WTC11 (cell line): Measurements from ENCODE around the gene PHLDB2. TPM values are rescaled to one million over a fixed set of nuclear protein-coding genes. Genes with fewer than 3 reads are reported as not detected.

Source experiments
- ATAC-seq: fragments of 200-7000 bp; cut with Tn5 transposase; 2 replicates; pipeline ENCODE4 v1.10.0; 2021; ENCODE audit warnings: mild to moderate bottlenecking, moderate library complexity
- CTCF ChIA-PET: fragments of 300-600 bp; sonication (Branson Sonifier 250); formaldehyde crosslinking; loops from one replicate; lab custom pipeline; 2021; ENCODE audit warnings: antibody characterized with exemption; lab: Charles Lee
- POLR2A ChIA-PET: fragments of 350-600 bp; sonication (Branson Sonifier 250); formaldehyde crosslinking; loops from one replicate; lab custom pipeline; 2021; ENCODE audit warnings: antibody characterized with exemption; lab: Charles Lee
- DNase-seq: peaks from one replicate; pipeline ENCODE4 v3.0.0; 2021; ENCODE audit warnings: low spot score
- H3K27ac Mint-ChIP-seq: 2 replicates; pipeline ENCODE4 v1.8.0; 2021; ENCODE audit warnings: mixed read lengths
- H3K27me3 Mint-ChIP-seq: 2 replicates; pipeline ENCODE4 v1.8.0; 2021; ENCODE audit warnings: low read depth, mild to moderate bottlenecking, moderate library complexity, mixed read lengths
- H3K36me3 Mint-ChIP-seq: 2 replicates; pipeline ENCODE4 v1.8.0; 2021; ENCODE audit warnings: mixed read lengths
- H3K4me1 Mint-ChIP-seq: 2 replicates; pipeline ENCODE4 v1.8.0; 2022; ENCODE audit warnings: mixed read lengths
- H3K4me3 Mint-ChIP-seq: 2 replicates; pipeline ENCODE4 v1.8.0; 2021; ENCODE audit warnings: mild to moderate bottlenecking, moderate library complexity, mixed read lengths
- H3K9me3 Mint-ChIP-seq: 2 replicates; pipeline ENCODE4 v1.8.0; 2021; ENCODE audit warnings: mixed read lengths
- ATF1 ChIP-seq: sonication (generic); formaldehyde crosslinking; IDR thresholded peaks from 2 replicates; pipeline ENCODE4 v1.8.1; 2023; ENCODE audit warnings: mild to moderate bottlenecking, moderate library complexity, missing genetic modification reagents
- ATF6 ChIP-seq: sonication (generic); formaldehyde crosslinking; IDR thresholded peaks from 2 replicates; pipeline ENCODE4 v1.8.1; 2023; ENCODE audit warnings: mild to moderate bottlenecking, missing genetic modification reagents
- CREB1 ChIP-seq: sonication (generic); formaldehyde crosslinking; IDR thresholded peaks from 2 replicates; pipeline ENCODE4 v1.8.0; 2023; ENCODE audit warnings: mild to moderate bottlenecking, missing genetic modification reagents
- ELF4 ChIP-seq: sonication (generic); formaldehyde crosslinking; IDR thresholded peaks from 2 replicates; pipeline ENCODE4 v1.8.1; 2022; ENCODE audit warnings: low read depth, mild to moderate bottlenecking, moderate library complexity, missing genetic modification reagents
- ESRRA ChIP-seq: sonication (generic); formaldehyde crosslinking; IDR thresholded peaks from 2 replicates; pipeline ENCODE4 v1.8.1; 2022; ENCODE audit warnings: mild to moderate bottlenecking, missing genetic modification reagents, borderline replicate concordance
- MYBL2 ChIP-seq: sonication (generic); formaldehyde crosslinking; IDR thresholded peaks from 2 replicates; pipeline ENCODE4 v1.8.1; 2023; ENCODE audit warnings: mild to moderate bottlenecking, moderate library complexity, missing genetic modification reagents
- NFE2L1 ChIP-seq: sonication (generic); formaldehyde crosslinking; IDR thresholded peaks from 2 replicates; pipeline ENCODE4 v1.8.1; 2023; ENCODE audit warnings: missing genetic modification reagents
- NFYB ChIP-seq: sonication (generic); formaldehyde crosslinking; conservative IDR thresholded peaks from 2 replicates; pipeline ENCODE4 v1.8.0; 2022; ENCODE audit warnings: low read depth, missing genetic modification reagents
- NR1H2 ChIP-seq: sonication (generic); formaldehyde crosslinking; IDR thresholded peaks from 2 replicates; pipeline ENCODE4 v1.9.0; 2021; ENCODE audit warnings: mild to moderate bottlenecking, moderate library complexity, missing genetic modification reagents
- PRDM15 ChIP-seq: sonication (generic); formaldehyde crosslinking; IDR thresholded peaks from 2 replicates; pipeline ENCODE4 v1.8.0; 2022; ENCODE audit warnings: missing genetic modification reagents
- TCF7 ChIP-seq: sonication (generic); formaldehyde crosslinking; IDR thresholded peaks from 2 replicates; pipeline ENCODE4 v1.8.0; 2022; ENCODE audit warnings: mild to moderate bottlenecking, low read depth, missing genetic modification reagents, moderate library complexity
- ZBTB43 ChIP-seq: sonication (generic); formaldehyde crosslinking; IDR thresholded peaks from 2 replicates; pipeline ENCODE4 v1.8.1; 2023; ENCODE audit warnings: mild to moderate bottlenecking, missing genetic modification reagents
- ZNF138 ChIP-seq: sonication (generic); formaldehyde crosslinking; conservative IDR thresholded peaks from 2 replicates; pipeline ENCODE4 v1.8.1; 2022; ENCODE audit warnings: mild to moderate bottlenecking, moderate library complexity, missing genetic modification reagents
- total RNA-seq: library from RNA; stranded (reverse); gene quantifications from 3 replicates; pipeline ENCODE4 v1.2.3, GENCODE V29; 2021
- TF ChIP-seq, protein P1 (sequence below): sonication (generic); formaldehyde crosslinking; IDR thresholded peaks from 2 replicates; pipeline ENCODE4 v1.8.1; 2023; ENCODE audit warnings: mild to moderate bottlenecking, missing genetic modification reagents, borderline replicate concordance

PHLDB2 gene
- total RNA-seq, 1 experiment from 2014 or later: 40.3 TPM

GRCh38 chr3:111857474-111857873 is 1.6 kb upstream of the PHLDB2 start:
- ATAC-seq (no peak), DNase-seq (no peak)
- H3K36me3 Mint-ChIP-seq: no peaks in the 10 kb centered on the region
- H3K4me1 Mint-ChIP-seq: peaks cover 49% of the 10 kb centered on the region
- peaks cover 23% of the 10 kb centered on the region for H3K27me3 Mint-ChIP-seq
- no peaks in the 10 kb centered on the region for H3K9me3 Mint-ChIP-seq
- ChIA-PET POLR2A (no interaction called here), CTCF (no interaction called here)
- no peak overlapping the region; the same call in 1 of the 2 replicates for H3K4me3 Mint-ChIP-seq
- TF ChIP-seq ZNF138 (CRISPR knock-in tag) (no peak), NR1H2 (CRISPR knock-in tag) (no peak), NFYB (CRISPR knock-in tag) (no peak), ESRRA (CRISPR knock-in tag) (no peak)
- no peak overlapping the region for H3K27ac Mint-ChIP-seq

DNA sequence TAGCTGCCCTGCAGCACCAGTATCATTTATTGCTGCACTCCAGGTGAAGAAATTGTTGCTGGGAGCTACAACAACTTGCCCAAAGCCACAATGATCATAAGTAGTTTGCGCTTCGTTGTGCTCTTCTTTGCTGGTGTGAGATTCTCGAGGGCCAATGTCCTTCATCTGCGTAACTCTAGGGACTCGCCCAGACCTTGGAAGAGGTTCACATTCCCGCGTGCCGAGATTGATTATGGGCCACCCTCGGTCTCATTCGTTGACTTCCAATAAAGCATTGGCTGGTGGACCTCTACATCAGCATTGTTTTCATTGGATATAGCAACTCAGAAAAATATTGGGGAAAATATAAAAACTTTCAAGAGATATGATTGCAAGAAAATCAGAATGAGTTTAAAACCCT is 423 bp upstream of the PHLDB2 start:
- peaks cover 23% of the 10 kb centered on the region for H3K27me3 Mint-ChIP-seq
- DNase-seq (no peak), ATAC-seq (no peak)
- peaks cover 56% of the 10 kb centered on the region for H3K4me1 Mint-ChIP-seq
- ChIA-PET CTCF (interaction anchor here (0.8 to 3.1 kb wide), 6 partner anchors 24 to 143 kb away, joined by 3 to 33 read pairs (median 6); no protein-coding TSS in a partner anchor), POLR2A (no interaction called here)
- peak overlapping the region; percentile 73 for H3K27ac Mint-ChIP-seq
- peak overlapping the region; percentile 96 for H3K4me3 Mint-ChIP-seq
- no peaks in the 10 kb centered on the region for H3K36me3 Mint-ChIP-seq
- H3K9me3 Mint-ChIP-seq: no peaks in the 10 kb centered on the region
- no peak for TF ChIP-seq NFE2L1 (CRISPR knock-in tag)
- TF ChIP-seq ZBTB43 (CRISPR knock-in tag): no peak
- TF ChIP-seq ATF6: no peak
- no peak for TF ChIP-seq ELF4 (CRISPR knock-in tag)
- TF ChIP-seq TCF7 (CRISPR knock-in tag): no peak
- TF ChIP-seq CREB1: no peak
- TF ChIP-seq PRDM15: no peak
- no peak for TF ChIP-seq ATF1 (CRISPR knock-in tag)
- TF ChIP-seq, protein P1, sequence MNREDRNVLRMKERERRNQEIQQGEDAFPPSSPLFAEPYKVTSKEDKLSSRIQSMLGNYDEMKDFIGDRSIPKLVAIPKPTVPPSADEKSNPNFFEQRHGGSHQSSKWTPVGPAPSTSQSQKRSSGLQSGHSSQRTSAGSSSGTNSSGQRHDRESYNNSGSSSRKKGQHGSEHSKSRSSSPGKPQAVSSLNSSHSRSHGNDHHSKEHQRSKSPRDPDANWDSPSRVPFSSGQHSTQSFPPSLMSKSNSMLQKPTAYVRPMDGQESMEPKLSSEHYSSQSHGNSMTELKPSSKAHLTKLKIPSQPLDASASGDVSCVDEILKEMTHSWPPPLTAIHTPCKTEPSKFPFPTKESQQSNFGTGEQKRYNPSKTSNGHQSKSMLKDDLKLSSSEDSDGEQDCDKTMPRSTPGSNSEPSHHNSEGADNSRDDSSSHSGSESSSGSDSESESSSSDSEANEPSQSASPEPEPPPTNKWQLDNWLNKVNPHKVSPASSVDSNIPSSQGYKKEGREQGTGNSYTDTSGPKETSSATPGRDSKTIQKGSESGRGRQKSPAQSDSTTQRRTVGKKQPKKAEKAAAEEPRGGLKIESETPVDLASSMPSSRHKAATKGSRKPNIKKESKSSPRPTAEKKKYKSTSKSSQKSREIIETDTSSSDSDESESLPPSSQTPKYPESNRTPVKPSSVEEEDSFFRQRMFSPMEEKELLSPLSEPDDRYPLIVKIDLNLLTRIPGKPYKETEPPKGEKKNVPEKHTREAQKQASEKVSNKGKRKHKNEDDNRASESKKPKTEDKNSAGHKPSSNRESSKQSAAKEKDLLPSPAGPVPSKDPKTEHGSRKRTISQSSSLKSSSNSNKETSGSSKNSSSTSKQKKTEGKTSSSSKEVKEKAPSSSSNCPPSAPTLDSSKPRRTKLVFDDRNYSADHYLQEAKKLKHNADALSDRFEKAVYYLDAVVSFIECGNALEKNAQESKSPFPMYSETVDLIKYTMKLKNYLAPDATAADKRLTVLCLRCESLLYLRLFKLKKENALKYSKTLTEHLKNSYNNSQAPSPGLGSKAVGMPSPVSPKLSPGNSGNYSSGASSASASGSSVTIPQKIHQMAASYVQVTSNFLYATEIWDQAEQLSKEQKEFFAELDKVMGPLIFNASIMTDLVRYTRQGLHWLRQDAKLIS (CRISPR knock-in tag): no peak
- TF ChIP-seq NFYB (CRISPR knock-in tag): no peak
- TF ChIP-seq MYBL2: no peak
